ENCODE data around the gene DCUN1D3.
"Not testable (repeated sequence)": the region's sequence is repeated elsewhere in the genome, so short reads cannot be mapped to it uniquely, and the experiment has no call there.

The DCUN1D3 gene

GRCh38 chr16:20860995-20861394 lies 39.2 kb downstream of the DCUN1D3 start:
- DNase-seq: not testable (repeated sequence)

- no peak for DNase-seq
These were observed 39.8 kb downstream of the DCUN1D3 start for GRCh38 chr16:20860361-20860760.

- DNase-seq: no peak
These were observed 40.5 kb downstream of the DCUN1D3 start for GRCh38 chr16:20859699-20860098.

- DNase-seq: no peak
These were observed 40.9 kb downstream of the DCUN1D3 start for GRCh38 chr16:20859229-20859628.

GRCh38 chr16:20857281-20857680 lies 42.9 kb downstream of the DCUN1D3 start:
- no peak for DNase-seq

GRCh38 chr16:20854963-20855362 lies 45.2 kb downstream of the DCUN1D3 start:
- DNase-seq: no peak

- no peak for DNase-seq
These were observed 46.1 kb downstream of the DCUN1D3 start for GRCh38 chr16:20853981-20854620.

GRCh38 chr16:20853143-20853542 lies 47.0 kb downstream of the DCUN1D3 start:
- DNase-seq: no peak

- no peak for DNase-seq
These were observed 48.6 kb downstream of the DCUN1D3 start for GRCh38 chr16:20851601-20852000.

- DNase-seq: no peak
These were observed 49.2 kb downstream of the DCUN1D3 start for GRCh38 chr16:20850981-20851380.

- DNase-seq: peak; percentile 60
These were observed 50.4 kb downstream of the DCUN1D3 start for GRCh38 chr16:20849589-20850390.

- DNase-seq: no peak
These were observed 52.6 kb downstream of the DCUN1D3 start for GRCh38 chr16:20847550-20847949.

- DNase-seq: no peak
These were observed 53.6 kb downstream of the DCUN1D3 start for GRCh38 chr16:20846551-20846950.

GRCh38 chr16:20846030-20846429 lies 54.1 kb downstream of the DCUN1D3 start:
- no peak for DNase-seq

- DNase-seq: no peak
These were observed 55.6 kb downstream of the DCUN1D3 start for GRCh38 chr16:20844588-20844987.

- no peak for DNase-seq
These were observed 56.1 kb downstream of the DCUN1D3 start for GRCh38 chr16:20844054-20844453.

- no peak for DNase-seq
These were observed 60.7 kb downstream of the DCUN1D3 start for GRCh38 chr16:20839504-20839903.

GRCh38 chr16:20838240-20838639 lies 61.9 kb downstream of the DCUN1D3 start:
- no peak for DNase-seq

- DNase-seq: no peak
These were observed 67.1 kb downstream of the DCUN1D3 start for GRCh38 chr16:20833086-20833485.

- DNase-seq: no peak
These were observed 69.8 kb downstream of the DCUN1D3 start for GRCh38 chr16:20830372-20830771.

GRCh38 chr16:20829536-20829935 lies 70.6 kb downstream of the DCUN1D3 start:
- DNase-seq: no peak

- no peak for DNase-seq
These were observed 74.1 kb downstream of the DCUN1D3 start for GRCh38 chr16:20826039-20826566.

GRCh38 chr16:20822521-20823325 lies 77.4 kb downstream of the DCUN1D3 start:
- DNase-seq: no peak

Measured in activated CD4-positive, alpha-beta T cell treated with anti-CD3 and anti-CD28 coated beads, Interleukin-10, Interleukin-2, amounts not matched to agents 100 ng/mL and 50 ng/mL, durations not matched to agents 16 hours and 8 hours (primary cell).